Activated naive CD4-positive, alpha-beta T cell treated with anti-CD3 and anti-CD28 coated beads for 36 hours (primary cell): Measurements from ENCODE around the gene CAP1. TPM values are rescaled to one million over a fixed set of nuclear protein-coding genes. Genes with fewer than 3 reads are reported as not detected.

ENCODE experiments used
- CTCF ChIA-PET: fragments of 350-600 bp; sonication (Branson Sonifier 250); formaldehyde crosslinking; loops from one replicate; lab custom pipeline; 2021; ENCODE audit warnings: antibody characterized with exemption; lab: Charles Lee
- DNase-seq: peaks from one replicate; pipeline ENCODE4 v3.0.0-alpha.2; 2020
- H3K27ac Mint-ChIP-seq: one replicate; pipeline ENCODE4 v1.8.0; 2021; ENCODE audit warnings: mild to moderate bottlenecking, mixed read lengths
- H3K27me3 Mint-ChIP-seq: one replicate; pipeline ENCODE4 v1.8.0; 2021; ENCODE audit warnings: low read depth, mixed read lengths
- H3K36me3 Mint-ChIP-seq: one replicate; pipeline ENCODE4 v1.8.0; 2021; ENCODE audit warnings: low read depth, mixed read lengths
- H3K4me1 Mint-ChIP-seq: one replicate; pipeline ENCODE4 v1.8.0; 2021; ENCODE audit warnings: low read depth, mixed read lengths
- H3K4me3 Mint-ChIP-seq: one replicate; pipeline ENCODE4 v1.8.0; 2021; ENCODE audit warnings: mild to moderate bottlenecking, moderate library complexity, mixed read lengths
- H3K9me3 Mint-ChIP-seq: one replicate; pipeline ENCODE4 v1.8.0; 2021; ENCODE audit warnings: mixed read lengths
- intact Hi-C: fragments of 100-400 bp; cut with micrococcal nuclease; formaldehyde crosslinking; loops from one replicate; pipeline ENCODE4 v1.15.1; 2023
- total RNA-seq, 2 experiments: library from RNA; stranded (reverse); gene quantifications; one replicate each; pipeline ENCODE4 v1.2.3, GENCODE V29; 2021

Gene CAP1
- total RNA-seq, 2 experiments from 2014 or later, result 522 to 525 TPM

- H3K27ac Mint-ChIP-seq, result no peak overlapping the region
- intact Hi-C loops, result no loop called here
- H3K4me3 Mint-ChIP-seq, result no peak overlapping the region
- CTCF ChIA-PET, result interaction anchor here (1.1 to 2.5 kb wide), 5 partner anchors 8 to 248 kb away, joined by 3 to 12 read pairs (median 3); no protein-coding TSS in a partner anchor
- peaks cover 33% of the 10 kb centered on the region for H3K36me3 Mint-ChIP-seq
- H3K4me1 Mint-ChIP-seq, result peaks cover 25% of the 10 kb centered on the region
- H3K27me3 Mint-ChIP-seq, result no peaks in the 10 kb centered on the region
- no peaks in the 10 kb centered on the region for H3K9me3 Mint-ChIP-seq
- no peak for DNase-seq
These were observed 50.3 kb downstream of the CAP1 start for GRCh38 chr1:40090652-40091355.

GRCh38 chr1:40092241-40092640 is 51.7 kb downstream of the CAP1 start:
- intact Hi-C loops, result no loop called here
- Mint-ChIP-seq H3K36me3 (peaks cover 27% of the 10 kb centered on the region), H3K4me3 (no peak overlapping the region), H3K4me1 (peaks cover 36% of the 10 kb centered on the region), H3K9me3 (no peaks in the 10 kb centered on the region), H3K27ac (peak overlapping the region; percentile 33), H3K27me3 (no peaks in the 10 kb centered on the region)
- CTCF ChIA-PET, result interaction anchor here (2.5 kb wide), 1 partner anchor 14 kb away, joined by 12 read pairs; no protein-coding TSS in a partner anchor
- no peak for DNase-seq

GRCh38 chr1:40092706-40093639 is 52.4 kb downstream of the CAP1 start:
- intact Hi-C loops, result no loop called here
- Mint-ChIP-seq H3K9me3 (no peaks in the 10 kb centered on the region), H3K4me3 (no peak overlapping the region), H3K4me1 (peaks cover 41% of the 10 kb centered on the region), H3K27ac (no peak overlapping the region), H3K36me3 (peaks cover 24% of the 10 kb centered on the region), H3K27me3 (no peaks in the 10 kb centered on the region)
- no peak for DNase-seq
- CTCF ChIA-PET, result interaction anchor here (0.6 to 1.3 kb wide), 2 partner anchors 51 to 231 kb away, joined by 3 read pairs; no protein-coding TSS in a partner anchor

GRCh38 chr1:40094466-40095110 is 54.1 kb downstream of the CAP1 start:
- Mint-ChIP-seq H3K27ac (no peak overlapping the region), H3K27me3 (no peaks in the 10 kb centered on the region), H3K4me1 (peaks cover 41% of the 10 kb centered on the region), H3K9me3 (no peaks in the 10 kb centered on the region), H3K4me3 (no peak overlapping the region), H3K36me3 (peaks cover 19% of the 10 kb centered on the region)
- DNase-seq, result no peak
- intact Hi-C loops, result loop anchor here (5.0 kb wide), 1 partner anchor 223 kb away; the partner anchor contains the start of gene COL9A2
- CTCF ChIA-PET, result interaction anchor here (0.9 to 1.3 kb wide), 3 partner anchors 10 to 244 kb away, joined by 3 read pairs; no protein-coding TSS in a partner anchor

DNA sequence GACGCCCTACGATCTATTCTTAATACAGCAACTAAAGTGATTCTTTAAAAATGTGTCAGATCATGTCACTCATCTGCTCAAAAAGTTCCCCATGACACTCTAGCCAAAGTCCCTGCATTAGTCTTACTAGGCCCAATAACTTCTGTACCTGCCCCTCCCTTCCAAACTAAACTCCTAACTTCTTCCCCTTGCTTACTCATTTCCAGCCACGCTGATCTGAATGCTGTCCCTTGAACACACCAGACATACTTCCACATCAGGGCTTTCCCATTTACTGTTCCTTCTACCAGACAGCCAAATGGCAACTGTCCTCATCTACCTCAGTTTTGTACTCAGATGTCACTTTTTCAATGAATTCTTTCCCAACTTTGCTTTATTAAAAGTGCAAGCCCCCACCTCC is 55.3 kb downstream of the CAP1 start:
- Mint-ChIP-seq H3K27ac (no peak overlapping the region), H3K36me3 (peaks cover 13% of the 10 kb centered on the region), H3K4me1 (peaks cover 41% of the 10 kb centered on the region), H3K4me3 (peak overlapping the region; percentile 22), H3K9me3 (no peaks in the 10 kb centered on the region), H3K27me3 (no peaks in the 10 kb centered on the region)
- CTCF ChIA-PET, result interaction anchor here (2.7 kb wide), 1 partner anchor 12 kb away, joined by 12 read pairs; no protein-coding TSS in a partner anchor
- intact Hi-C loops, result loop anchor here (5.0 kb wide), 1 partner anchor 221 kb away; the partner anchor contains the start of gene COL9A2
- no peak for DNase-seq

GRCh38 chr1:40096646-40096976 is 56.1 kb downstream of the CAP1 start:
- Mint-ChIP-seq H3K36me3 (peaks cover 9% of the 10 kb centered on the region), H3K27me3 (no peaks in the 10 kb centered on the region), H3K4me1 (peaks cover 41% of the 10 kb centered on the region), H3K9me3 (no peaks in the 10 kb centered on the region), H3K4me3 (peak overlapping the region; percentile 94), H3K27ac (peak overlapping the region; percentile 65)
- intact Hi-C loops, result loop anchor here (5.0 kb wide), 1 partner anchor 221 kb away; the partner anchor contains the start of gene COL9A2
- no peak for DNase-seq
- CTCF ChIA-PET, result interaction anchor here (1.5 to 2.7 kb wide), 2 partner anchors 13 to 218 kb away, joined by 3 to 12 read pairs; no protein-coding TSS in a partner anchor

- Mint-ChIP-seq H3K36me3 (peaks cover 9% of the 10 kb centered on the region), H3K9me3 (peaks cover 1% of the 10 kb centered on the region), H3K4me3 (peak within 1 kb of the TSS; percentile 94), H3K27ac (peak within 1 kb of the TSS; percentile 65), H3K4me1 (peaks cover 41% of the 10 kb centered on the region), H3K27me3 (no peaks in the 10 kb centered on the region)
- CTCF ChIA-PET, result interaction anchor here (1.0 to 2.7 kb wide), 4 partner anchors 12 to 244 kb away, joined by 3 to 12 read pairs (median 4); no protein-coding TSS in a partner anchor
- intact Hi-C loops, result loop anchor here (5.0 kb wide), 1 partner anchor 220 kb away; the partner anchor contains the start of gene COL9A2
- peak; percentile 82 for DNase-seq
These were observed 56.7 kb downstream of the CAP1 start, which contains the start of gene PPT1 for GRCh38 chr1:40096977-40097782. PPT1 (minus strand) TSS chr1:40097252; CDS start chr1:40097238, 14 bp downstream.

DNA sequence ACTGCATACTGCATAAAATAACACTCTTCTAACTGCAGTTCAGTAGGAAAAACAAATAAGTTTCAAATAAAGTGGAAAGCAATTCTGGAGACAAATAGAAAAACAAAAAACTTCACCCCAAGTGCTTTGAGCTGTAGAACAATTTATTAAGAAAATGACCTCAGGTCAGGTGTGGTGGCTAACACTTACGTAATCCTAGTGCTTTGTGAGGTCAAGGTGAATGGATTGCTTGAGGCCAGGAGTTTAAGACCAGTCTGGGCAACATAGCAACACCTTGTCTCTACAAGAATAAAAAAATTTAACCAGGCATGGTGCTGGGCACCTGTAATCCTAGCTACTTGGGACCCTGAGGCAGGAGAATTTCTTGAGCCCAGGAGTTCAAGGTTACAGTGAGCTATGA is 61.5 kb downstream of the CAP1 start:
- intact Hi-C loops, result no loop called here
- Mint-ChIP-seq H3K27me3 (no peaks in the 10 kb centered on the region), H3K4me1 (peaks cover 7% of the 10 kb centered on the region), H3K9me3 (peaks cover 8% of the 10 kb centered on the region), H3K27ac (no peak overlapping the region), H3K4me3 (no peak overlapping the region), H3K36me3 (no peaks in the 10 kb centered on the region)
- no peak for DNase-seq
- CTCF ChIA-PET, result interaction anchor here (1.2 kb wide), 1 partner anchor 51 kb away, joined by 3 read pairs; no protein-coding TSS in a partner anchor

GRCh38 chr1:40102896-40103295 is 62.4 kb downstream of the CAP1 start:
- Mint-ChIP-seq H3K27ac (no peak overlapping the region), H3K27me3 (peaks cover 2% of the 10 kb centered on the region), H3K9me3 (peaks cover 8% of the 10 kb centered on the region), H3K4me1 (peaks cover 2% of the 10 kb centered on the region), H3K4me3 (no peak overlapping the region), H3K36me3 (no peaks in the 10 kb centered on the region)
- intact Hi-C loops, result no loop called here
- no peak for DNase-seq
- CTCF ChIA-PET, result no interaction called here

DNA sequence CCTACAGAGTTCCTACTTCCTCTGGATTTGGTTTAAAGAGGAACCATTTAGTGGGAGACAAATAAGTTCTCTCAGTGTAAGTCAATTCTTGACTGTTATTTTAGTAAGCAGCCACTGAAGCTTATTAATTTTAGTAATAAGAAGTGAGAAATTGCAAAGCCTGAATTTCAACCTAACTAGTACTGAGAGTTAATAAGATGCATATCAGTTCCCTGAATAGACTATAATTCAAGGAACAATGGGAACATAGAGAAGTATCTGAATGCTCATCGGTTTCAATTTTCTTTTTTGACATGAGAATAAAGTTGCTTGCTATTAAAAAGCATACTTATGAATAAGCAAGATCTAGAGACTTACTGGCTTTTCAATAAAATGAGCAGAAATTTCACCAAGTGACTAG is 64.5 kb downstream of the CAP1 start:
- Mint-ChIP-seq H3K4me3 (no peak overlapping the region), H3K4me1 (peaks cover 2% of the 10 kb centered on the region), H3K36me3 (peaks cover 3% of the 10 kb centered on the region), H3K27me3 (peaks cover 2% of the 10 kb centered on the region), H3K9me3 (peaks cover 10% of the 10 kb centered on the region), H3K27ac (no peak overlapping the region)
- CTCF ChIA-PET, result no interaction called here
- no peak for DNase-seq
- intact Hi-C loops, result no loop called here
